Activated B cell treated with CpG ODN at 0.5 μM for 24 hours (primary cell): ENCODE measurements around the gene MXD3. TPM values are rescaled to one million over a fixed set of nuclear protein-coding genes. Genes with fewer than 3 reads are reported as not detected.

Experiments
- ATAC-seq: fragments of 200-7000 bp; cut with Tn5 transposase; one replicate; pipeline ENCODE4 v1.10.0; 2021; ENCODE audit warnings: low read depth, mild to moderate bottlenecking, moderate library complexity
- CTCF ChIA-PET: fragments of 350-600 bp; sonication (Branson Sonifier 250); formaldehyde crosslinking; loops from one replicate; lab custom pipeline; 2021; ENCODE audit warnings: antibody characterized with exemption; lab: Charles Lee
- POLR2A ChIA-PET: fragments of 350-600 bp; sonication (Branson Sonifier 250); formaldehyde crosslinking; loops from one replicate; lab custom pipeline; 2021; ENCODE audit warnings: antibody characterized with exemption; lab: Charles Lee
- DNase-seq: peaks from one replicate; pipeline ENCODE4 v3.0.0; 2022
- H3K27ac Mint-ChIP-seq: one replicate; pipeline ENCODE4 v1.8.0; 2020; ENCODE audit warnings: mixed read lengths
- H3K27me3 Mint-ChIP-seq: one replicate; pipeline ENCODE4 v1.8.0; 2021; ENCODE audit warnings: mixed read lengths
- H3K36me3 Mint-ChIP-seq: one replicate; pipeline ENCODE4 v1.8.0; 2021; ENCODE audit warnings: low read depth, mixed read lengths
- H3K4me1 Mint-ChIP-seq: one replicate; pipeline ENCODE4 v1.8.0; 2021; ENCODE audit warnings: mixed read lengths
- H3K4me3 Mint-ChIP-seq: one replicate; pipeline ENCODE4 v1.8.0; 2020; ENCODE audit warnings: mild to moderate bottlenecking, mixed read lengths
- H3K9me3 Mint-ChIP-seq: one replicate; pipeline ENCODE4 v1.8.0; 2020; ENCODE audit warnings: mixed read lengths
- intact Hi-C: fragments of 100-400 bp; cut with micrococcal nuclease; formaldehyde crosslinking; loops from one replicate; pipeline ENCODE4 v1.15.1; 2024
- total RNA-seq: library from RNA; stranded (reverse); gene quantifications from 2 replicates; pipeline ENCODE4 v1.2.3, GENCODE V29; 2022
- TF ChIP-seq, protein P1 (sequence below): fragments of 200-600 bp; IDR thresholded peaks from one replicate; pipeline ENCODE4 v1.8.0; 2022; ENCODE audit warnings: antibody characterized with exemption, mild to moderate bottlenecking

MXD3 gene
- total RNA-seq, 1 donor from 2014 or later, result 9.1 TPM

DNA sequence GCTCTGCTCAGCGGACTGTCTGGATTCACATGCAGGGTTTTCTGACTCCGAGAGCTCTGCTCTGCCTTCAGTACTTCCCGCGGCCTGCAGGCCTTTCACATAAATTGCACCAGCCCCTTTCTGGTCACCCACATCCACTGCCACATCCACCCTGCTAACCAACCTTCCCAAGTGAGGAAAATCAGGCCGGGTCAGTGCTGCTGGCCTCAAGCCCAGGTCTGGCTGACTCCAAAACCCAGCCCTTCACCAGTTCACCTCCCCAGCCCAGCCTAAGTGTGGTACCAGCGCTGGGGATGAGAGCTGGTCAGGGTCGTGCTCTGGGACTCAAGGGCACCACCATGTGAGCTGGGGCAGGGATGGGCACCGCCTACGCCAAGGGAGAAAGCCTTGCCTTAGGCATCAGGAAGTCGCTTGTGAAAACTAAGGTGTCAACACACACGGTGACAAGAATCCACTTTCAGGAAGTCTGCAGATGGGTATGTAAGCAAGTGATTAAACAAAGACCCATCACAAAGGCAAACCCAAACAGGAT, 27.5 kb upstream of the MXD3 start:
- no peaks in the 10 kb centered on the region for H3K9me3 Mint-ChIP-seq
- H3K27ac Mint-ChIP-seq, result no peak overlapping the region
- no peak for DNase-seq
- TF ChIP-seq, protein P1, sequence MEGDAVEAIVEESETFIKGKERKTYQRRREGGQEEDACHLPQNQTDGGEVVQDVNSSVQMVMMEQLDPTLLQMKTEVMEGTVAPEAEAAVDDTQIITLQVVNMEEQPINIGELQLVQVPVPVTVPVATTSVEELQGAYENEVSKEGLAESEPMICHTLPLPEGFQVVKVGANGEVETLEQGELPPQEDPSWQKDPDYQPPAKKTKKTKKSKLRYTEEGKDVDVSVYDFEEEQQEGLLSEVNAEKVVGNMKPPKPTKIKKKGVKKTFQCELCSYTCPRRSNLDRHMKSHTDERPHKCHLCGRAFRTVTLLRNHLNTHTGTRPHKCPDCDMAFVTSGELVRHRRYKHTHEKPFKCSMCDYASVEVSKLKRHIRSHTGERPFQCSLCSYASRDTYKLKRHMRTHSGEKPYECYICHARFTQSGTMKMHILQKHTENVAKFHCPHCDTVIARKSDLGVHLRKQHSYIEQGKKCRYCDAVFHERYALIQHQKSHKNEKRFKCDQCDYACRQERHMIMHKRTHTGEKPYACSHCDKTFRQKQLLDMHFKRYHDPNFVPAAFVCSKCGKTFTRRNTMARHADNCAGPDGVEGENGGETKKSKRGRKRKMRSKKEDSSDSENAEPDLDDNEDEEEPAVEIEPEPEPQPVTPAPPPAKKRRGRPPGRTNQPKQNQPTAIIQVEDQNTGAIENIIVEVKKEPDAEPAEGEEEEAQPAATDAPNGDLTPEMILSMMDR, result no peak
- H3K4me3 Mint-ChIP-seq, result no peak overlapping the region
- intact Hi-C loops, result no loop called here
- peaks cover 70% of the 10 kb centered on the region for H3K36me3 Mint-ChIP-seq
- peaks cover 4% of the 10 kb centered on the region for H3K4me1 Mint-ChIP-seq
- no peaks in the 10 kb centered on the region for H3K27me3 Mint-ChIP-seq
- POLR2A ChIA-PET, result no interaction called here
- no peak for ATAC-seq
- CTCF ChIA-PET, result interaction anchor here (1.0 kb wide), 1 partner anchor 65 kb away, joined by 3 read pairs; no protein-coding TSS in a partner anchor

DNA sequence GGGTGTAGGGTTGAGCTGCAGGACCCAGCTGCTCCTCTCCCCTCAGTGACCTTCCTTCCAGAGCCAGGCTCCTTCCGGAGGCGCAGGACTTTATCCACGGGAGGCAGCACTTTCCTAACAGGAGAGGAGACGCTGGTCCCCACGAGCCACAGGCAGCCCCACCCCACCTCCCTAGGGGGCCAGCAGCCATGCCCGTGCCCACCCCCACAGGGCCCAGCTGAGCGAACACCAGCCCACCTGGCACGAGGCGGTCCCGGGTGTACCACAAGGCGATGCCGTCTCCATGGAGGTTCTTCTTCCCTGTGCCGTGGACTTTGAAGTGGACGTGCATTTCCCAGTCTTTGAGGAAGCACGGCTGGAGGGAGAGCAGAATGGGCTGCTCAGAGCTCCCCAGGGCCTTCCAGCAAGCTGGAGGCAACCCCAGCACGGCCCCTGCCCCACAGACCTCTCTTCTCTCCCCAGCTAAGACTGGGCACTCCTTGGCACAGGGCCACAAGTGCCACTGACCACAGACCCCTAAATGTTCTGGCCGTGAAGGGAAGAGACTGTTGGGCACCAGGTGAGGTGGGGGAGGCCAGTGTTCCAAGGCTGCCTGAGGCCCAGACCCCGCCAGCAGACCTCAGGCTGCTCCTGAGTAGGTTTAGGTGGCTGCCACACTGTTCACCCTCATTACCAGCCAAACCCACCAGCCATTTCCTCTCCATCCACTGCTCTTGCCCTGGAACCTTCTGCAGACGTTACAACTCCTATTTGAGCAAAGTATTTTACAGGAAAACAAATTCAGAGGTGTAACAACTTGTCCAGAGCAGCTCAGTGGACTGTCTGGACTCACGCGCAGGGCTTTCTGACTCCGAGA, 26.8 kb upstream of the MXD3 start:
- POLR2A ChIA-PET, result no interaction called here
- no peak overlapping the region for H3K4me3 Mint-ChIP-seq
- TF ChIP-seq, protein P1, result no peak

DNA sequence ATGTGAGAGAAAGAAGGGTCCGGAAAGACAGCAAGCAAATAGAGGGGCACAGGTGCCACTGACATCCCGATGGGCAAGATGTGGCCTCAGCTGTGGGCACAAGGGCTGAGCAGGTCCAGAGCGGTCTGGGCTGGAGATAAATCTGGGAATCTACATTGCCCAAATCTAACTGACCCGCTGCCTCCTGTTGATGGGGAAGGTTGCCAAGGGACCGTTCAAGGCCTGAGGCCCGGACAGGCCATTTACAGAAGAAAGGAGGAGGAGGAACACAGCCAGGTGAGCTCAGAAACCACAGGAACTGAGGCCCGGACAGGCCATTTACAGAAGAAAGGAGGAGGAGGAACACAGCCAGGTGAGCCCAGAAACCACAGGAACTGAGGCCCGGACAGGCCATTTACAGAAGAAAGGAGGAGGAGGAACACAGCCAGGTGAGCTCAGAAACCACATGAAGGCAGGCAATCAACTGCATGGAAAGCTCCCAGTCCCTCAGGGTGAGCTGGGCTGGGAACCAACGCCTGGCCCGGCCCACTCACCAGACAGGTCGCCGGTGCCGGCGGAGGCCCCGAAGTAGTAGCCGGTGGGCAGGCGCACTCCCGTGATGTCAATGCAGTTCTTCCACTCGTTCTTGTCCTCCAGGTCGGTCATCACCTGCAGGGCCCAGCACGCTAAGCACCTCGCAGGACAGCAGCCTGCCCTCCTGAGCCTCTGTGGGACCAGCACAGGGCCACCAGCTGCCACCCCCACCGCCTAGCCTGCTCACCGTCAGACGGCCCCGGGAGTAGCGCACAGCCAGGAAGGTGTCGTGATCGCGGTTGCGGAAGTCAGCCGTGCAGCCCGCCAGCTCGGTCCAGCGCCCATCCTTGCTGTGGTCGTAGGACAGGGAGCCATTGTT, 25.2 kb upstream of the MXD3 start:
- TF ChIP-seq, protein P1, result no peak
- POLR2A ChIA-PET, result interaction anchor here (0.5 kb wide), 1 partner anchor 37 kb away, joined by 3 read pairs; no protein-coding TSS in a partner anchor
- ATAC-seq (no peak), DNase-seq (no peak)
- Mint-ChIP-seq H3K4me3 (no peak overlapping the region), H3K27me3 (no peaks in the 10 kb centered on the region), H3K27ac (no peak overlapping the region), H3K9me3 (no peaks in the 10 kb centered on the region), H3K36me3 (peaks cover 85% of the 10 kb centered on the region), H3K4me1 (peaks cover 9% of the 10 kb centered on the region)
- intact Hi-C loops, result loop anchor here (2.0 kb wide), 1 partner anchor 18 kb away; no protein-coding TSS in a partner anchor
- CTCF ChIA-PET, result no interaction called here

More for the DNA sequence above, 26.8 kb upstream of the MXD3 start:
- Mint-ChIP-seq H3K9me3 (no peaks in the 10 kb centered on the region), H3K4me1 (peaks cover 7% of the 10 kb centered on the region), H3K27ac (no peak overlapping the region), H3K36me3 (peaks cover 74% of the 10 kb centered on the region), H3K27me3 (no peaks in the 10 kb centered on the region)
- ATAC-seq (no peak), DNase-seq (no peak)
- CTCF ChIA-PET, result interaction anchor here (1.0 kb wide), 1 partner anchor 65 kb away, joined by 3 read pairs; no protein-coding TSS in a partner anchor
- intact Hi-C loops, result no loop called here

DNA sequence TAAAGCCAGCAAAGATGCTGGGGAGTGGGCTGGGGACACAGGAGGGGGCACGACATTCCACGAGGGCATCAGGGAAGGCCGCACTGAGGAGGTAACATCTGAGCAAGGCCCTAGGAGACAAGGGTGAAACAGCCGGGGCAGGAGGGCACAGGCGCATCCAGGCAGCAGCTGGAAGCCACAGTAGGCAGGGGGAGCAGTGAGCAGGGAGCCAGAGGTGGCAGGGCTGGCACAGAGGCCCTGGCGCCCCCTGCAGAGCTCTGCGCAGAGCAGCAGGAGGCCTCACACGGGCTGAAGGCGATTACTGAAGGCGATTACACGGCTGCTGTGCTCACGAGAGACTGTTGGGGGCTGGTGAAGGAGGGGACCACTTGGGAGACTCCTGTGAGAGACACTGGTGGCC, 24.4 kb upstream of the MXD3 start:
- ChIA-PET POLR2A (interaction anchor here (0.6 kb wide), 1 partner anchor 161 kb away, joined by 6 read pairs; no protein-coding TSS in a partner anchor), CTCF (interaction anchor here (1.2 kb wide), 1 partner anchor 18 kb away, joined by 3 read pairs; no protein-coding TSS in a partner anchor)
- ATAC-seq, result peak; percentile 62
- Mint-ChIP-seq H3K4me1 (peaks cover 16% of the 10 kb centered on the region), H3K36me3 (peaks cover 84% of the 10 kb centered on the region), H3K27me3 (no peaks in the 10 kb centered on the region), H3K9me3 (no peaks in the 10 kb centered on the region), H3K27ac (no peak overlapping the region), H3K4me3 (no peak overlapping the region)
- DNase-seq, result no peak
- intact Hi-C loops, result loop anchor here (2.0 kb wide), 1 partner anchor 17 kb away; no protein-coding TSS in a partner anchor
- TF ChIP-seq, protein P1, result no peak
